GM19438 (cell line): ENCODE measurements around the gene SLC2A9.

Source experiments
- ATAC-seq: cut with Tn5 transposase; IDR thresholded peaks from one replicate; pipeline ENCODE4 v1.9.1; 2021; ENCODE audit warnings: low read depth; ENCODE audit not compliant: unreplicated experiment

SLC2A9 gene

GRCh38 chr4:10020871-10021652 is at the start of gene SLC2A9:
SLC2A9 (minus strand) TSS chr4:10021497; CDS start chr4:10021429, 68 bp downstream.
- no peak for ATAC-seq

- ATAC-seq = no peak
Measured at GRCh38 chr4:10069075-10069642, 47.9 kb upstream of the SLC2A9 start.

- no peak for ATAC-seq
Measured at GRCh38 chr4:10066670-10067651, 45.7 kb upstream of the SLC2A9 start.

GRCh38 chr4:10066206-10066605 is 44.9 kb upstream of the SLC2A9 start:
- no peak for ATAC-seq

GRCh38 chr4:10063544-10064300 is 42.4 kb upstream of the SLC2A9 start:
- no peak for ATAC-seq

- no peak for ATAC-seq
Measured at GRCh38 chr4:10061650-10062415, 40.5 kb upstream of the SLC2A9 start.

- no peak for ATAC-seq
Measured at GRCh38 chr4:10058371-10058770, 37.1 kb upstream of the SLC2A9 start.

- ATAC-seq = no peak
Measured at GRCh38 chr4:10057023-10057395, 35.7 kb upstream of the SLC2A9 start.

- ATAC-seq = no peak
Measured at GRCh38 chr4:10056334-10057022, 35.2 kb upstream of the SLC2A9 start.

- no peak for ATAC-seq
Measured at GRCh38 chr4:10055871-10056270, 34.6 kb upstream of the SLC2A9 start.

- ATAC-seq = no peak
Measured at GRCh38 chr4:10054571-10055041, 33.3 kb upstream of the SLC2A9 start.

GRCh38 chr4:10053635-10054453 is 32.5 kb upstream of the SLC2A9 start:
- ATAC-seq = no peak

- ATAC-seq = no peak
Measured at GRCh38 chr4:10051517-10052135, 30.3 kb upstream of the SLC2A9 start.

GRCh38 chr4:10050721-10051120 is 29.4 kb upstream of the SLC2A9 start:
- no peak for ATAC-seq

GRCh38 chr4:10050261-10050661 is 29.0 kb upstream of the SLC2A9 start:
- no peak for ATAC-seq

- no peak for ATAC-seq
Measured at GRCh38 chr4:10048941-10049697, 27.8 kb upstream of the SLC2A9 start.

- ATAC-seq = no peak
Measured at GRCh38 chr4:10047967-10048366, 26.7 kb upstream of the SLC2A9 start.
